Daoy (cell line): ENCODE data around the gene ARL5C. TPM values are rescaled to one million over a fixed set of nuclear protein-coding genes. Genes with fewer than 3 reads are reported as not detected.
A peak's percentile ranks its signal among the peaks of the same experiment; 100 is the strongest.

Source experiments
- DNase-seq: peaks from one replicate; pipeline ENCODE4 v3.0.0-alpha.2; 2015; ENCODE audit warnings: low read depth
- total RNA-seq: library from RNA; depleted of rRNA; stranded (reverse); fragments of >200 nt; shearing (Covaris generic); gene quantifications from 2 replicates; pipeline ENCODE4 v1.2.3, GENCODE V29; 2014; rRNA removed

ARL5C gene, protein sequence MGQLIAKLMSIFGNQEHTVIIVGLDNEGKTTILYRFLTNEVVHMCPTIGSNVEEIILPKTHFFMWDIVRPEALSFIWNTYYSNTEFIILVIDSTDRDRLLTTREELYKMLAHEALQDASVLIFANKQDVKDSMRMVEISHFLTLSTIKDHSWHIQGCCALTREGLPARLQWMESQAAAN
- total RNA-seq: not detected in 2 replicates

GRCh38 chr17:39165841-39166349 is at the start of gene ARL5C:
TSS of gene ARL5C (minus strand) at chr17:39166161. CDS start at chr17:39165760, 401 bp downstream.
- DNase-seq: no peak

GRCh38 chr17:39213852-39214251 is 47.9 kb upstream of the ARL5C start:
- DNase-seq: peak; percentile 76

DNA sequence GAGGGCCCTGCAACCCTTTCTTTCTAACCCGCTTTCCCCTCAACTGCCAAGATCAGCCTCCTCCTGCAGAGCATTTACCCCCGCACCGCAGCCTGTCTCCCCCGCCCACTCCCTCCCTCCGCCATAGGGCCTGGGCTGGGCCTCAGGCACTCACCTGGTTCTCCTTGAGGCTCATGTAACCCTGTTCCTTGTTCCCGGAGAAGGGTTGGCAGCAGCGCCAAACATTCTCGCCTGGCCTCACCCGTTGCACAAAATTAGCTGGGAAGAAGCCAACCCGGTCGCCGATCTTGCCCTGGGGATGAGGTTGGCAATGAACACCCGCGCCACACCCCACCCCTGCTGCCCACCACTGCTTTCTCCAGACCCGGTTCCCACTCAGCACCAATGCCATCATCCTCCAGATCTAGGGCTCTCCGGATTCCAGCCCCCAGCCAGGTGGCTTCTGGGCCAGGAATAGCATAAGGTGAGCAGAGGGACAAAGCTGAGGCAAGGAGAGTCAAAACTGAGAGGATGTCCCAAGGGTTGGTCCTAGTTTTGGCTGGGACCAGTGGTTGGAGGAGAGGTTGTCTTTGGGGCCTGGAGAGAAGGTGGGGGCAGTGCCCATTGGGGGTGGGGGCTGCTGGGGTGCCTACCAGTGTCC is 47.0 kb upstream of the ARL5C start:
- DNase-seq: no peak

DNA sequence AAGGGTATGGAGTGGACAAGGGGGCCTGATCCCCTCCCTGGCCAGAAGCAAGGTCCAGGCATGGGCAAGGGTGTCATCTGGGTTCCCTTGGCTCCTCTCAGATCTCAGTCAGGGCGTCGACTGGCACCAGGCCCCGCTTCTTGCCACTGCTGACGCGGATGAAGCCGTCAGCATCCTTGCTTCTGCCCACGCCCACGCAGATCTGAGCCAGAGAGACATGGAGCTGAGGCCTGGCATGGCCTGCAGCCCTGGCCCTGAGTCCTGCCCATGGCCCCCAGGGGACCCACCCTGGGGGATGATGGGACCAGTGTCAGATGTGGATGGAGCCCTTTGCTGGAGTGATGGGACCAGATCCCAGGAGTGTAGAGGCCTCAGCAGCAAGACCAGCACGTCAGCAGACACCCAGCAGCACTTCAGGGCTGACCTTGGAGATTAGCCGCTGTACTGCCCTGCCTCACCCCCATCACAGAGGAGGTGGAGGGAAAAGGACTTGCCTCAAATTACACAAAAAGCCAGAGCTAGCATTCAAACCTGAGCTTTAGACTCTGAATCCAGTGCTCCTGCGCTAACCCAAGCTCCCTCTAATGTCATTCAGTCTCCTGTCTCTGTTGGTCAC is 46.3 kb upstream of the ARL5C start:
- DNase-seq: no peak

DNA sequence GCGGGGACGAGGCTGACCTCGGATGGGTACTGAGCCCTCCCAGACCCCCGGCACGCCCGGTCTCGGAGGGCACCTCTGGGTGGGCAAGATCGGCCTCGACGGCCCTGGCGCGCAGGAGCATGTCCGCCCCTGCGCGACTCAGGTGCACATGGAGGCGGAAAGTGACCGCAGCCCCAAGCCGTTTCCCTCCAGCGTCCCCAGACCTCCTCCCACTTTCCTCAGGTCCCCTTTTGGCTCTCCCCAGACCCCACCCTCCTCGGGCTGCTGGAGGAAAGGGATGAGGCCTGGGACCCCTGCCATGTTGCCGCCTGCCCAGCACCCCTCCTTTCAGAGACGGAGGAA is 44.1 kb upstream of the ARL5C start:
- DNase-seq: no peak

GRCh38 chr17:39209317-39210092 is 43.5 kb upstream of the ARL5C start:
- peak; percentile 51 for DNase-seq

DNA sequence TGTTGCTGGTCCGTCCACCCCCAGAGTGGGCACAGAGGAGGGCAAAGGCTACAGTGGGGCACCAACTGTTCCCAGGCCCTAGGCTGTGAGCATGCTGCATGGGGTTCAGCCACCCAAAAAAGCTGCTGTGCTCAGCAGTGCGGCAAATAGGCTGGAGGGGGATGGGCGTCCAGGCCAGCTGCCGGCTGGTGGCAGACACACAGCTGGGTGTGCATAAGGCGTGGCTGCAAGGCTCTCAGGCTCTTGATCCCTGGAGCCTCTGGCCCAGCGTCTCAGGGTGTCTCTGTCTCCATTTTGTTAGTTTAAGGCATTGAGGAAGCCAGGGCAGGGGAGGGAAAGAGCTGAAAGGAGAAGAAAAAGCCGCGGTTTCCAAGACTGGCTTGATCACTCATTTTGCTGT is 42.9 kb upstream of the ARL5C start:
- DNase-seq: no peak

DNA sequence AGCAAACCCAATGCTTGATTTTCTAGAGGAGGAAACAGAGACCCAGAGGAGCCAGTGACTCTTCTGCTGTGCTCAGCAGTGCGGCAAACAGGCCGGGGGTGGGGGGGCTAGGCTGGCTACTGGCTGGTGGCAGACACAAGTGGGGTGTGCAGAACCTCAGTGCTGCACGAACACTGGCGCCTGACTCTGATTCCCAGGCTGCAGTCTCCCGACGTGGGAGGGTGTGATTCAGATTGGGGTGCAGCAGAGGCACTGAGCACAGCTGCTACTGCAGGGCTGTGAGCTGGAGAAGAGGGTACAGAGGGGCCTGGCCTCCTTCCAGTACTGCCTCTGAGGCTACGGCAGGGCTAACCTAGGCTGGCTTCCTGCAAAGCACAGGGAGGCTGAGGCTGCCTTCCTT is 42.2 kb upstream of the ARL5C start:
- DNase-seq: no peak

DNA sequence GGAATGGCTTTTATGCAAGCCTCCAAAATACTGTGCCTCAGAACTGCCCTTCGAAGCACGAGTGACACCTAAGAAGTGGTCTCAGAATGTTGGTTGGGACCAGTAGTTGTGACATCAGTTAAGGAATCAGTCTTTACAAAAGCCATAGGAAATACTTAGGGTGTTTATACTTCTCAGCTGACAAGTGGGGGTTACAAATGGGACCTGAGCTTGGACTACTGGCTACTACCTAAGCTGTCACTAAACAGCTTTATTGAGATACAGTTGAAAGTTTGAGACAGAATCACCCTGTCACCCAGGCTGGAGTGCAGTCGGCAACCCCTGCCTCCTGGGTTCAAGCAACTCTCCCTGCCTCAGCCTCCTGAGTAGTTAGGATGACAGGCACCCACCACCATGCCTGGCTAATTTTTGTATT is 39.2 kb upstream of the ARL5C start:
- no peak for DNase-seq

- no peak for DNase-seq
Observed at GRCh38 chr17:39204245-39204644, 38.3 kb upstream of the ARL5C start.

DNA sequence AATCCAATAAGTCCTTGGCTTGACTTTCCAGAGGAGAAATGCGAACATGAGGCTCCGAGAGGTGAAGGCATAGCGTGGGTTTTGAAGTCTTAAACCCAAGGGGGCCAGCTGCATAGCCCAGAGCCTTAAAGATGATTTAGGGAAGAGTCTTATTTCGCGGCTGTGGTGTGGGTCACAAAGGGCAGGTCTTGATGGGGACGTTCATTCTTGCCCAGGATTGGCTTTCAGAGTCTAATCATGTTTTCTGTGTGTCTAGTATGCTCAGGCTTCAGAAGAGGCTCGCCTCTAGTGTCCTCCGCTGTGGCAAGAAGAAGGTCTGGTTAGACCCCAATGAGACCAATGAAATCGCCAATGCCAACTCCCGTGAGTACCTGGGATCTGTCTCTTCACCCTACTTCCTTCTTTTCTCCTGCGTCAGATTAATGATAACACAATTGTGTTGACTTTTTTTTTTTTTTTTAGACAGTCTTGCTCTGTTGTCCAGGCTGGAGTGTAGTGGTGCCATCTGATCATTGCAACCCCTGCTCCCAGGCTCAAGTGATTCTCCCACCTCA is 35.1 kb upstream of the ARL5C start:
- no peak for DNase-seq

GRCh38 chr17:39200070-39200879 is 34.3 kb upstream of the ARL5C start, which contains the start of gene RPL19:
TSS of gene RPL19 (plus strand) at chr17:39200283. CDS start at chr17:39200345, 62 bp downstream.
- DNase-seq: peak; percentile 62

- peak; percentile 88 for DNase-seq
Observed at GRCh38 chr17:39199820-39200069, 33.8 kb upstream of the ARL5C start.

- DNase-seq: no peak
Observed at GRCh38 chr17:39198186-39198566, 32.2 kb upstream of the ARL5C start.

DNA sequence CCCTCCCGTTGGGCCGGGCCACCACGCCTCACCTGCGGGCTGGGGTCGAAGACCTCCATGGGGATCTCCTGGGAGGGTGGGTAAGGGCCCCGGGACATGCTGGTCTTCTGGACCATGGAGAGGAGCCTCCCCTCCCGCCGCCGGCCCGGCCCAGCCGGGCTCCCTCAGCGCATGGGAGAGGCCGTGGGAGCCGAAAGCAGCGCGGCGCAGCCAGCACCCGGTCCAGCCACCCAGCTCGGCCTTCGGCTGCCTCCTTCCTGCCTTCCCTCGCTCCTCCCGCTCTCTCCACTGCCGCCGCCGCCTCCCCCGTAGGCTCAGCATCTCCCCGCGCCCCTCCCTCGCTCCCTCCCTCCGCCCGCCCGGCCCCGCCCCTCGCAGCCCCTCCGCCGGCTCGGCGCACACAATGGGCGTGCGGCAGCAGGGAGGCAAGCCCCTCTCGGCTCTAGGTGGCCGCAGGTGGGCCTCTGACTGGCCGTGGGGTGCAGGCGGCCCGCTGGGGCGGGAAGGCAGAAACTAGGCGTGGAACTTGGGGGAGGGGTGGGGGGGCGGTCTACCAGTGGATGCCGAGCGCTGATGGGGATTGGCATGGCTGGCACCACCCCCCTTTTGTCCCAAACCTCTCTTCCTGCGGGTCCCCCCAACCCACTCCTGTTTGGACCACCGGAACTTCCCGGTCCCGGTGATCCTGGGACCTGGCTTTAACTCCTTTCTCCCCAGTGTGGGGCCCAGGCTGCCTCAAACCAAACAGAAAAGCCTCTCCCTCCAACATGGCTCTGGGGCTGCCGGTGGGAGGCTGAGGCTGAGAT is 31.6 kb upstream of the ARL5C start, which contains the start of gene CACNB1:
Gene CACNB1 (minus strand): TSS at position 290 of the 806 bp plus-strand sequence. CDS start 174 bp downstream, at position 116.
- DNase-seq: peak; percentile 84

- no peak for DNase-seq
Observed at GRCh38 chr17:39196808-39197291, 30.9 kb upstream of the ARL5C start.

DNA sequence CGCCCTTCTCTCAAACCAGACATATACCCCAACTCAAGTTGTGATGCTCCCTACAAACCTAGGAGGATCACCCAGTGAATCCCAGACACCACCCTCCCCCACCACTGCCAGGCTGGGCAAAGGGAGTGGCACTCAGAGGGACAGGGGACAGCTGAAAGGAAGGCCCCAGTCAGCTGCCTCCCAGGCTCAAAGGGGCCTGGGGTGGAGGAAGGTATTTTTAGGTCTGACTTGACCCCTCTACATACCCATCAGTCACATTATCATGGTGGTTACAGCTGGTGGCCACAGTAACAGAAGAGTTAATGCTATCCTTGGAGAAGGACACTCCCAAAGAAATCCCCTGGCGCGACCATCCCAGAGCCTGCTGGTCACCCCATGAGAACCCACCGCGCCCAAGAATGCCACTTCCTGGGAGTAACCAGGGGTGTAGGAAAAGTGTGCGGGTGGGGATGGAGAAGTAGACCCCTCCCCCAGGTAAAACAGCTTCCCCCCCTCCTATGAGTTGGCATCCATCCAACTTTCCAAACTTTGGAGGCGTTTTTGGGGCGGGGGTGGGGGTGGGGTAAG is 30.4 kb upstream of the ARL5C start:
- DNase-seq: no peak

GRCh38 chr17:39195568-39196160 is 29.7 kb upstream of the ARL5C start:
- peak; percentile 45 for DNase-seq

- no peak for DNase-seq
Observed at GRCh38 chr17:39194985-39195524, 29.1 kb upstream of the ARL5C start.
